Measurements from ENCODE around the gene MEX3D. TPM values are rescaled to one million over a fixed set of nuclear protein-coding genes. Genes with fewer than 3 reads are reported as not detected.

Gene MEX3D
- total and polyA plus RNA-seq, 12 donors, result 1.8 to 9.4 (median 7.6) TPM

DNA sequence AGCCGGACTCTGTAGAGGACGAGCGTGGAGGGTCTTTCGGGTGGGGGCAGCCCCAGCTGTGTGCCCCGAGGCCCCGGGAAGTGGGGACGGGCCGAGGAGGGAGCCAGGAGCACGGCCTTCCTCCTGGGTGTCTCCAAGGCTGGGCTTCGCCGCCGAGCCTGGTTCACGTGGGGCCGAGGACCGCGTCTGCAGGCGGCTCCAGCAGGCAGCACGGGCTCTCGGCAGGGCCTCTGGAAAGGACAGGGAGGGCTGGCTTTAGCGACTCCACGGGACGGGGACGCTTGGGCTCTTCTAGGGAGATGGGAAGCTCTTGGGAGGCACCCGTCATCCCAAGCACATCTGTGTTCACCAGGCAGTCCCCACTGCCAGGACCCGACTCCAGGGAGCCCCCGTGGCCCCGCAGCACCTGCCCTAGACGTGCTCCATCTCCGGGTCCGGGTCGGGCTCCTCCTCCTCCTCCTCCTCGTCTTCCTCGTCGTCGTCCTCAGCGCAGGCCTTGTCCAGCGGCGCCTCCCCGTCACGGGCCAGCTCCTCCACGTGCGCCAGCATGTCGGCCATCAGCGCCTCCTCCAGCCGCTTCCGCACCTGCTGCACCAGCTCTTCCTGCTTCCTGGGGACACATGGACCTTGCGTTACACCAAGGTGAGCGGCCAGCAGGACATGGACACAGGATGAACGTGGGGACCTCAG, 9.9 kb upstream of the MEX3D start:
- H3K4me3 ChIP-seq, result no peak overlapping the region
- 69 to 82% methylated on average over 45 to 49 of the region's 49 CpGs for WGBS, 2 donors

DNA sequence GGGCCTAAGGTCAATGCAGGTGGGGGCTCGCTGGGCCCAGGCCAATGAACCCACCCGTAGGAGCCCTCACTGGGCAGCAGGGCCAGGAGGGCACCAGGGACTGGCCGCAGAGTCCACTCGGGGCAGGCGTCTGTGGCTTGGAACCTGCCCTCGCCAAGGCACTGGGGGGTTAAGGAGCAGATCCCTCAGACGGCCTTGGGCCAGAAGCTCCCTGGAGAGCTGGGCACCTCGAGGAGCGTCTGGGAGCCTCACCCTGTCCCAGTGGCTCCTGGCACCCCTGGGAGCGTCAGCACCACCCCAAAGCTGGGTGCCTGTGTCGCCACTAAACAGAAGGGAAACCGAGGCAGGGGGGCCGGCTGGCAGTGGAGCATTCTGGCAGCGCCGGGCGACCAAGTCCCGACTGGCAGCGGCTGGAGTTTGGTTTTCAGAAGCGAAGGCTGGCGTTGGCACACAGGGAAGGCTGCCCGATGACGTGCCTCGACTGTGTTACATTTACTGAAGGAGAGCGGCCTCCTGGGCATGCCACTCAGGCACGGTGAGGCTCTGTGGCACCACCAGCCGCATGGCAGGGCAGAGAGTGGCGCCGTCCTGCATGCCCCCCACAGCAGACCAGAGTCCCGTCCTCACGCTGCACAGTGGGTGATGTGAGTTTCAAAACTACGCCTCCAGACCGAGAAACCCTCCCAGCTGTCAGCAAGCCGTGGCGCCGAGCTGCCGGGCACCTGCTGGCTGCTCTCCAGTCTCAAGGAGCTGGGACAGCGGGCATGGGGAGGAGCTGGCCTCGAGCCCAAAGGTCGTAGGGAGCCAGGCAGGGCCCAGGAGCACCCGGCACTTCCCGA, 9.2 kb upstream of the MEX3D start:
- Histone ChIP-seq H3K36me3 (peaks cover 0 to 66% (median 27%) of the 10 kb centered on the region in 9 donors), H3K9me3 (no peaks in the 10 kb centered on the region), H3K27me3 (no peaks in the 10 kb centered on the region), H3K4me3 (no peak overlapping the region), H3K27ac (peak overlapping the region in 8 of 10 donors; percentile 12 to 67 (median 32)), H3K4me1 (peaks cover 0 to 13% (median 0%) of the 10 kb centered on the region in 9 donors)
- intact Hi-C loops (cut with DNase I), result no loop called here
- WGBS, 2 donors, result 57 to 69% methylated on average over 41 of the region's 41 CpGs
- TF ChIP-seq, protein P1, sequence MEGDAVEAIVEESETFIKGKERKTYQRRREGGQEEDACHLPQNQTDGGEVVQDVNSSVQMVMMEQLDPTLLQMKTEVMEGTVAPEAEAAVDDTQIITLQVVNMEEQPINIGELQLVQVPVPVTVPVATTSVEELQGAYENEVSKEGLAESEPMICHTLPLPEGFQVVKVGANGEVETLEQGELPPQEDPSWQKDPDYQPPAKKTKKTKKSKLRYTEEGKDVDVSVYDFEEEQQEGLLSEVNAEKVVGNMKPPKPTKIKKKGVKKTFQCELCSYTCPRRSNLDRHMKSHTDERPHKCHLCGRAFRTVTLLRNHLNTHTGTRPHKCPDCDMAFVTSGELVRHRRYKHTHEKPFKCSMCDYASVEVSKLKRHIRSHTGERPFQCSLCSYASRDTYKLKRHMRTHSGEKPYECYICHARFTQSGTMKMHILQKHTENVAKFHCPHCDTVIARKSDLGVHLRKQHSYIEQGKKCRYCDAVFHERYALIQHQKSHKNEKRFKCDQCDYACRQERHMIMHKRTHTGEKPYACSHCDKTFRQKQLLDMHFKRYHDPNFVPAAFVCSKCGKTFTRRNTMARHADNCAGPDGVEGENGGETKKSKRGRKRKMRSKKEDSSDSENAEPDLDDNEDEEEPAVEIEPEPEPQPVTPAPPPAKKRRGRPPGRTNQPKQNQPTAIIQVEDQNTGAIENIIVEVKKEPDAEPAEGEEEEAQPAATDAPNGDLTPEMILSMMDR (IDR thresholded peaks at IDR 0.05), result no peak
- ATAC-seq (peak in 7 of 8 donors; percentile 19 to 73 (median 54)), DNase-seq (peak; percentile 28 to 68)

More for the DNA sequence above, 9.9 kb upstream of the MEX3D start:
- peaks cover 0 to 13% (median 0%) of the 10 kb centered on the region in 9 donors for H3K4me1 ChIP-seq
- intact Hi-C loops (cut with DNase I), result no loop called here
- no peaks in the 10 kb centered on the region for H3K9me3 ChIP-seq
- peaks cover 0 to 74% (median 32%) of the 10 kb centered on the region in 9 donors for H3K36me3 ChIP-seq
- no peaks in the 10 kb centered on the region for H3K27me3 ChIP-seq
- TF ChIP-seq, protein P1 (IDR thresholded peaks at IDR 0.05), result no peak
- ATAC-seq, result peak in 4 of 8 donors; percentile 2 to 41 (median 12)
- peak overlapping the region in 8 of 10 donors; percentile 12 to 67 (median 32) for H3K27ac ChIP-seq
- no peak for DNase-seq

DNA sequence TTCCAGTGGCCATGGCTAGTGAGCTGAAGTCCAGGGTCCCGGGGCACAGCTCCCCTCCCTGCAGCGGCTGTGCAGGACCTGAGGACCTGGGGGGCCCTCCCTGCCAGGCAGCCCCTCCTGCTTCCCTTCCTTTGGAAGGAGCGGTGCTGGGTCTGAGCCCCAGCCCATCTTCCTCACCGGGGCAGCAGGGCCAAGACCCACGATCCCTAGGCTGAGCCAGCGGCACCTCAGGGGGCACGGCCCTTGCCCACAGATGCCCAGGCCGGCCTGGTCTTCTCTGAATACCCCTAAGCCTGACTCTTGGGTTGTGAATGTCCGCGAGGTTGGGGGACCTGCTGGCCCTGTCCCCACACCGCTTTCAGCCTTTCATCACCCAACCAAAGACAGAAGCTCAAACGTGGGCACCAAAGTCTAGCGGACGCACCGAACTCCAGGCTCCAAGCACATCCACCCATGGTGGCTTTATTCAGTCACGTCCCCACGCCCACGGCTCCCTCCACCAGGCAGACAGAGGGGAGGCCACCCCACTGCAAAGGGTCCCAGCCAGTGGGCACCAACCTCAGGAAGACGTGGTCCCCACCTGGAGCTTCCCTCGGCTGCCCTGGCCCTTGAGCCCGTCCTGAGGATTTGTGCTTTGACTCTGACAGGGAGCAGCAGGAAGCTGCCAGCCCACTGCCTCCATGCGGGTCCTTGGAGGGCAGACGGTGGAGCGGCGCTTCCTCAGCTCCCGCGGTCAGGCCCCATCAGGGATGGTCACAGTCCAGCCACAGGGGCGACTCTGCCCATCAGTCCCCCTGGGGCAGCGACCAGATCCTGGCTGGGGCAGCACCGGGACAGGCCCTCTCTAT, 8.3 kb upstream of the MEX3D start:
- peaks cover 0 to 58% (median 20%) of the 10 kb centered on the region in 9 donors for H3K36me3 ChIP-seq
- ATAC-seq, result peak in 3 of 8 donors; percentile 2 to 19 (median 4)
- peak overlapping the region in 1 of 10 donors; percentile 39 for H3K27ac ChIP-seq
- DNase-seq, result no peak
- no peak overlapping the region for H3K4me3 ChIP-seq
- intact Hi-C loops (cut with DNase I), result no loop called here
- TF ChIP-seq, protein P1 (IDR thresholded peaks at IDR 0.05), result no peak
- no peaks in the 10 kb centered on the region for H3K27me3 ChIP-seq
- H3K4me1 ChIP-seq, result peaks cover 0 to 13% (median 0%) of the 10 kb centered on the region in 9 donors
- 87 to 89% methylated on average over 30 of the region's 30 CpGs for WGBS, 2 donors
- no peaks in the 10 kb centered on the region for H3K9me3 ChIP-seq

All from heart right ventricle (tissue), 16 donors.